GM18508 (cell line): ENCODE data around the gene MGAT2.
"Not testable (repeated sequence)": the region's sequence is repeated elsewhere in the genome, so short reads cannot be mapped to it uniquely, and the experiment has no call there.

ENCODE experiments used
- ATAC-seq: cut with Tn5 transposase; IDR thresholded peaks from one replicate; pipeline ENCODE4 v1.9.1; 2021; ENCODE audit warnings: moderate number of reproducible peaks; ENCODE audit not compliant: insufficient read depth, unreplicated experiment

MGAT2 gene

GRCh38 chr14:49607583-49607982 lies 13.0 kb upstream of the MGAT2 start:
- ATAC-seq, result no peak

- ATAC-seq, result no peak
Measured at GRCh38 chr14:49612251-49612650, 8.3 kb upstream of the MGAT2 start.

GRCh38 chr14:49612671-49613070 lies 7.9 kb upstream of the MGAT2 start:
- ATAC-seq, result no peak

- no peak for ATAC-seq
Measured at GRCh38 chr14:49614196-49614595, 6.4 kb upstream of the MGAT2 start.

- ATAC-seq, result no peak
Measured at GRCh38 chr14:49615776-49616175, 4.8 kb upstream of the MGAT2 start.

GRCh38 chr14:49617852-49618519 lies 2.6 kb upstream of the MGAT2 start:
- ATAC-seq, result no peak

GRCh38 chr14:49619273-49619672 lies 1.3 kb upstream of the MGAT2 start:
- ATAC-seq, result not testable (repeated sequence)

- ATAC-seq, result no peak
Measured at GRCh38 chr14:49619730-49620129, 869 bp upstream of the MGAT2 start.

- ATAC-seq, result no peak
Measured at GRCh38 chr14:49621114-49621881, 699 bp downstream of the MGAT2 start.

GRCh38 chr14:49622022-49622607 lies 1.5 kb downstream of the MGAT2 start:
- ATAC-seq, result no peak

GRCh38 chr14:49623387-49623786 lies 2.8 kb downstream of the MGAT2 start:
- ATAC-seq, result no peak

- no peak for ATAC-seq
Measured at GRCh38 chr14:49623941-49624839, 3.6 kb downstream of the MGAT2 start.

- peak; percentile 47 for ATAC-seq
Measured at GRCh38 chr14:49633640-49634546, 13.3 kb downstream of the MGAT2 start.

- peak; percentile 20 for ATAC-seq
Measured at GRCh38 chr14:49634547-49635334, 14.1 kb downstream of the MGAT2 start, which contains the start of gene DNAAF2. Gene DNAAF2, minus strand, starts transcription at chr14:49635244. Its CDS starts 95 bp downstream, at chr14:49635149.

GRCh38 chr14:49636866-49637265 lies 16.3 kb downstream of the MGAT2 start:
- ATAC-seq, result no peak

GRCh38 chr14:49637534-49638078 lies 17.0 kb downstream of the MGAT2 start:
- ATAC-seq, result no peak

GRCh38 chr14:49640540-49641417 lies 20.2 kb downstream of the MGAT2 start:
- ATAC-seq, result no peak
